GM23248 (cell line): ENCODE data around the gene SRSF12.

Experiments
- EZH2 ChIP-seq: fragments of 200-600 bp; sonication (generic); IDR thresholded peaks from 2 replicates; pipeline ENCODE4 v1.6.1; 2018; ENCODE audit warnings: antibody characterized with exemption, mild to moderate bottlenecking; ENCODE audit not compliant: insufficient read depth, poor library complexity, severe bottlenecking
- EZH2phosphoT487 ChIP-seq: fragments of 200-600 bp; sonication (generic); IDR thresholded peaks from 2 replicates; pipeline ENCODE4 v1.6.1; 2018; ENCODE audit warnings: antibody characterized with exemption, moderate library complexity, mild to moderate bottlenecking, low read depth; ENCODE audit not compliant: insufficient read depth

GRCh38 chr6:89120371-89120770, 2.5 kb upstream of the SRSF12 start:
- no peak for TF ChIP-seq EZH2
- TF ChIP-seq EZH2phosphoT487 = no peak
